ENCODE results near the gene CISTR.

Gene CISTR

DNA sequence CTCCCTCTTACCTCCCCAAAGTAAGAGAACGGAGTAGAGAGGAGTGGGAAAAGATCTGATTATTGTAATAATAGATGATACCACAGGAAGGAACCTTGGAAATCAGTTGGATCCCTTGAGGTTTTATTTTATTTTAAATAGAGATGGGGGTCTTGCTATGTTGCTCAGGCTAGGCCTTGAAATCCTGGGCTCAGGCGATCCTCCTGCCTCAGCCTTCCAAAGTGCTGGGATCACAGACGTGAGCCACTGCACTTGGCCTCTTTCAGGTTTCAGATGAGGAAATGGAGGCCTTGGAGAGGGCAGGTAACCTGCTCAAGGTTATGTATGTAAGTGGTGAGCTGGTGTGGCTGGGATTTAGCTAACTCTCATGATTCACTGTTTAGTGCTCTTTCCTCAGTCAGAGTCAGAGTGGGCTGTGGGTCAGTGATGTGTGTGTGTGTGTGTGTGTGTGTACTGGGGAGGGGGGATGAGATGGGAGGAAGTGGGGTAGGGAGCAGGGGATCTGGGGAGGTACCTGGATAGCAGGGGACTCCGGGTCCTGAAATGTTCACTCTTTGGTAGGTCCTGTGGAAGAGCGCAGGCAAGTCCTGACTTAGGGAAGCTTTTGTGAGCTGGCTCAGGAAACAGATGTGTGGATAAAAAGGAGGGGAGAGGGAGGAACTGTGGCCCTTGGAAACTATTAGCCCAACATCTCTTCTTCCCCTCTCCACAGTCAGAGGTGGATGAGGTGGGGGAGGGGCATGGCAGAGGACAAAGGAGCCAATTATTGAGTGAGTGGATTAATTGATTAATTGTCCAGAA is 4.7 kb upstream of the CISTR start:
- Histone ChIP-seq H3K4me2 (ENCODE audit: insufficient read depth, low read length) (peak overlapping the region; percentile 56; the same call in 1 of the 2 replicates), H3K27me3 (ENCODE audit: insufficient read depth, low read length, poor library complexity) (peaks cover 74% of the 10 kb centered on the region)
- no peak for DNase-seq

DNA sequence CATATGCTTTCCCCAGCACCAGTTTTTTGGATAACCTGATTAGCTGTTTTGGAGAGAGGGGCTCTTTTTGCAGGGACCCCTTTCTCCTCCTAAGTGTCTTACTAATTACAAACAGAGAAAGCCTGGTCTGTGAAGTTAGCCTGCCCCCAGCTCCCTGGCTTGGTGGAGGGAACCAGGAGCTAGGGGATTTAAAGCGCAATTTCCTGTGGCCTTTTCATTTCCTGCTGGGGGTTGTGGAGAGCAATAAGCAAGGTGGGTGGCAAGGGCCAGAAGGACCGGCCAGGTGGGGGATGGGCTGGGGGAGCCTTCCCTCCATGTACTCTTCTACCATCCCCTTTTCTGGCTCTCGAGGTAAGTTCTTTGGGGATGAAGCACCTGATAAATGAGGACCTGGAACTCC is 4.1 kb upstream of the CISTR start:
- ATAC-seq (ENCODE audit: insufficient read depth, low read depth) (no peak), DNase-seq (no peak)
- peaks cover 23% of the 10 kb centered on the region for H3K4me1 ChIP-seq (ENCODE audit: insufficient read depth, low read length)
- peaks cover 75% of the 10 kb centered on the region for H3K27me3 ChIP-seq (ENCODE audit: insufficient read depth, low read length, poor library complexity)
- no peak for TF ChIP-seq EZH2 (IDR thresholded peaks at IDR 0.05; ENCODE audit: borderline replicate concordance, low read depth, low read length, severe bottlenecking)
- TF ChIP-seq, protein P1, sequence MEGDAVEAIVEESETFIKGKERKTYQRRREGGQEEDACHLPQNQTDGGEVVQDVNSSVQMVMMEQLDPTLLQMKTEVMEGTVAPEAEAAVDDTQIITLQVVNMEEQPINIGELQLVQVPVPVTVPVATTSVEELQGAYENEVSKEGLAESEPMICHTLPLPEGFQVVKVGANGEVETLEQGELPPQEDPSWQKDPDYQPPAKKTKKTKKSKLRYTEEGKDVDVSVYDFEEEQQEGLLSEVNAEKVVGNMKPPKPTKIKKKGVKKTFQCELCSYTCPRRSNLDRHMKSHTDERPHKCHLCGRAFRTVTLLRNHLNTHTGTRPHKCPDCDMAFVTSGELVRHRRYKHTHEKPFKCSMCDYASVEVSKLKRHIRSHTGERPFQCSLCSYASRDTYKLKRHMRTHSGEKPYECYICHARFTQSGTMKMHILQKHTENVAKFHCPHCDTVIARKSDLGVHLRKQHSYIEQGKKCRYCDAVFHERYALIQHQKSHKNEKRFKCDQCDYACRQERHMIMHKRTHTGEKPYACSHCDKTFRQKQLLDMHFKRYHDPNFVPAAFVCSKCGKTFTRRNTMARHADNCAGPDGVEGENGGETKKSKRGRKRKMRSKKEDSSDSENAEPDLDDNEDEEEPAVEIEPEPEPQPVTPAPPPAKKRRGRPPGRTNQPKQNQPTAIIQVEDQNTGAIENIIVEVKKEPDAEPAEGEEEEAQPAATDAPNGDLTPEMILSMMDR (IDR thresholded peaks at IDR 0.05; ENCODE audit: borderline replicate concordance, extremely low read depth, low read length, poor library complexity, severe bottlenecking): no peak
- 0 out of 2 replicates have a peak, but pooled peaks cover 1% of the 10 kb centered on the region for H4K20me1 ChIP-seq (ENCODE audit: insufficient read depth, low read length)
- H3K9ac ChIP-seq (ENCODE audit: low read depth, low read length): no peak overlapping the region
- no peak overlapping the region for H2AFZ ChIP-seq (ENCODE audit: low read depth, low read length)
- no peak overlapping the region for H3K27ac ChIP-seq (ENCODE audit: low read length)
- no peak overlapping the region for H3K4me2 ChIP-seq (ENCODE audit: insufficient read depth, low read length)
- H3K79me2 ChIP-seq (ENCODE audit: insufficient read depth, low read length): no peaks in the 10 kb centered on the region
- no peaks in the 10 kb centered on the region for H3K9me3 ChIP-seq (ENCODE audit: insufficient read depth, low read length, severe bottlenecking)
- H3K4me3 ChIP-seq (ENCODE audit: low read depth in 1 of 2, low read length in 2 of 2): no peak overlapping the region
- no peaks in the 10 kb centered on the region for H3K36me3 ChIP-seq (ENCODE audit: insufficient read depth, low read length)

More for the DNA sequence above, 4.7 kb upstream of the CISTR start:
- peak overlapping the region; percentile 40; the same call in 1 of the 2 replicates for H2AFZ ChIP-seq (ENCODE audit: low read depth, low read length)
- no peaks in the 10 kb centered on the region for H4K20me1 ChIP-seq (ENCODE audit: insufficient read depth, low read length)
- H3K36me3 ChIP-seq (ENCODE audit: insufficient read depth, low read length): no peaks in the 10 kb centered on the region
- no peak overlapping the region for H3K27ac ChIP-seq (ENCODE audit: low read length)
- no peak overlapping the region for H3K9ac ChIP-seq (ENCODE audit: low read depth, low read length)
- H3K4me1 ChIP-seq (ENCODE audit: insufficient read depth, low read length): peaks cover 17% of the 10 kb centered on the region
- no peak for ATAC-seq (ENCODE audit: insufficient read depth, low read depth)
- H3K79me2 ChIP-seq (ENCODE audit: insufficient read depth, low read length): no peaks in the 10 kb centered on the region
- no peaks in the 10 kb centered on the region for H3K9me3 ChIP-seq (ENCODE audit: insufficient read depth, low read length, severe bottlenecking)
- TF ChIP-seq, protein P1 (IDR thresholded peaks at IDR 0.05; ENCODE audit: borderline replicate concordance, extremely low read depth, low read length, poor library complexity, severe bottlenecking): no peak
- TF ChIP-seq EZH2 (IDR thresholded peaks at IDR 0.05; ENCODE audit: borderline replicate concordance, low read depth, low read length, severe bottlenecking): no peak
- no peak overlapping the region; a peak in 1 of 4 replicates for H3K4me3 ChIP-seq (ENCODE audit: low read depth in 1 of 2, low read length in 2 of 2)

DNA sequence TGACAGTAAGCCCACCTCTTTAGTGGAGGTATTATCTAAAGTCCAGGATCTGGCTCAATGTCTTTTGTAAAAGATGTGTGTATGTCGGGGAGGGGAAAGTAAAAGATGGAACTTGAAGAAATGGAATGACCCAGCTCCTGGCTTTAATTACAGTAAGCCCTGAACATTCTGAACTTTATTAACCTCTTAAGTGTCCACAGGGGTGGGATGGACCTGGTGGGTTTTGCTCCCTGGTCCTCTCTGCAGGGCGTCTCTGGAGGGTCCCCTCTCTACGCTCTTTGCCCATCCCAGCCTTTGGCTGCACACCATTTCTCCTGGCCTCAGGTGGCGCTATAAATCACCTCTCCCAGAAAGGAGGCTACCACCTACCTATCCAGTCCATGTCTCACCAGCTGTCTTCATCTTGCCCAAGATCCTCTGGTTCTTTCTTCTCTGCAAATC is 3.7 kb upstream of the CISTR start:
- Histone ChIP-seq H3K79me2 (ENCODE audit: insufficient read depth, low read length) (no peaks in the 10 kb centered on the region), H3K4me2 (ENCODE audit: insufficient read depth, low read length) (no peak overlapping the region), H3K9me3 (ENCODE audit: insufficient read depth, low read length, severe bottlenecking) (no peaks in the 10 kb centered on the region), H4K20me1 (ENCODE audit: insufficient read depth, low read length) (0 out of 2 replicates have a peak, but pooled peaks cover 6% of the 10 kb centered on the region), H3K4me1 (ENCODE audit: insufficient read depth, low read length) (peaks cover 24% of the 10 kb centered on the region), H3K36me3 (ENCODE audit: insufficient read depth, low read length) (no peaks in the 10 kb centered on the region), H3K9ac (ENCODE audit: low read depth, low read length) (no peak overlapping the region), H2AFZ (ENCODE audit: low read depth, low read length) (no peak overlapping the region), H3K27me3 (ENCODE audit: insufficient read depth, low read length, poor library complexity) (peaks cover 79% of the 10 kb centered on the region), H3K4me3 (ENCODE audit: low read depth in 1 of 2, low read length in 2 of 2) (no peak overlapping the region), H3K27ac (ENCODE audit: low read length) (no peak overlapping the region)
- no peak for DNase-seq
- ATAC-seq (ENCODE audit: insufficient read depth, low read depth): no peak
- no peak for TF ChIP-seq EZH2 (IDR thresholded peaks at IDR 0.05; ENCODE audit: borderline replicate concordance, low read depth, low read length, severe bottlenecking)
- TF ChIP-seq, protein P1 (IDR thresholded peaks at IDR 0.05; ENCODE audit: borderline replicate concordance, extremely low read depth, low read length, poor library complexity, severe bottlenecking): no peak

Data from DND-41 (cell line).